GM21381 (cell line): Measurements from ENCODE around the gene KIAA2012.

Experiments
- ATAC-seq: cut with Tn5 transposase; IDR thresholded peaks from one replicate; pipeline ENCODE4 v1.9.1; 2021; ENCODE audit warnings: mild to moderate bottlenecking, moderate library complexity; ENCODE audit not compliant: unreplicated experiment

Gene KIAA2012

DNA sequence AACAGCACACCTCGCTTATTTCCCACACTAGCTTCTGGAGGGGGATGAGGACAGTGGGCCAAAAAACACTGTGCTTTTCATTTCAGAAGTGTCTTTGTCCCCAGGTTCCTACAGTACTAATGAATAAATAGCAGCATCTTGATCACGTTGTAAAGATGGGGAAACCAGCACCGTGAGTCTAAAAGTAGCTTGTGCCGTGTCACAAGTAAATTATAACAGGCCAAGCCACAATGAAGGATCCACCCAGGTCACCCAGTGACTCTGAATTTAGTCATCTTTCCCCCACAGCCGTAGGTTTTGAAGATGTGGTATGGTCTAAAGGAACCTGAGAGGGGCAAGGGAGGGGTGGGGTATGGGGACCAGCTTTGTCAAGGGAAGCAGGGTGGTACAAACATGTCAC lies 30.6 kb upstream of the KIAA2012 start:
- ATAC-seq = no peak

- no peak for ATAC-seq
These were observed 29.6 kb upstream of the KIAA2012 start for GRCh38 chr2:202043475-202043874.

- ATAC-seq = no peak
These were observed 28.3 kb upstream of the KIAA2012 start for GRCh38 chr2:202044777-202045176.

- ATAC-seq = no peak
These were observed 26.5 kb upstream of the KIAA2012 start for GRCh38 chr2:202046572-202046971.

DNA sequence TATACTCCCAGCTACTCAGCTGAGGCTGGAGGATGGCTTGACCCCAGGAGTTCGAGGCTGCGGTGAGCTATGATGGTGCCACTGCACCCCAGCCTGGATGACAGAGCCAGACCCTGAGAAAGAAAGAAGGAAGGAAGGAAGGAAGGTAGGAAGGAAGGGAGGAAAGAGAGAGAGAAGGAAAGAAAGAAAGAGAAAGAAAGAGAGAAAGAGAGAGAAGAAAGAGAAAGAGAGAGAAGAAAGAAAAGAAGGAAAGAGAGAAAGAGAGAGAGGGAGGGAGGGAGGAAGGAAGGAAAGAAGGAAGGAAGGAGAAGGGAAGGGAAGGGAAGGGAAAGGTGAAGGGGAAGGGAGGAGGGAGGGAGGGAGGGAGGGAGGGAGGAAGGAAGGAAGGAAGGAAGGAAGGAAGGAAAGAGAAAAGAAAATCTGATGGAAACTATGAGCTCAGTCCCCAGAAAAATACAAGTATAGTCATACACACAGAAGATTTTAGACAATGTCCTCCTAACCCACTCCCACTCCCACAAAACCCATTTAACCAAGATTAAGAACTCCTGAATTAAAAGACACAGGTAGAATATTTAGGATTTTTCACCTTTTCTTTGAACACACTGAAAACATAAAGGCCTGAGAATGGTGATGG lies 23.8 kb upstream of the KIAA2012 start:
- ATAC-seq = no peak

DNA sequence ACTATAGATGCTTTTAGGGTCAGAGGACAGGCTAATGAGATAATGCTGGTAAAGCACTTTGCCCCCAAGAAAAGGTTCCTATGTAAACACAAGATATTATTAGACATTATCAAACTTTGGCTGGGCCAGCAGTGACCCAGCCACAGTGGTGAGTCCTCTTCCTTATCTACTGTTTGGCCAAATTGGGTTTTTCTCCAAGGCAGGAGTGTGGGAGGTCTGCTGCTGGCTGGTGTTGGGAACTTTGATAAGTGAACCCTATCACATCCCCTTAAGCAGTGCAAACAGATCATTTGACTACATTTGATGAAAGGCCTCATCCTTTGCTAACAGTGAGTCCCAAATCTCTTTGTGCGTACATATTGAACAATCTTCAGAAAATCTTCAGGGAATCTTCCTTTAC lies 23.2 kb upstream of the KIAA2012 start:
- no peak for ATAC-seq

- ATAC-seq = no peak
These were observed 22.4 kb upstream of the KIAA2012 start for GRCh38 chr2:202050652-202051051.

GRCh38 chr2:202051499-202052161 lies 21.4 kb upstream of the KIAA2012 start:
- ATAC-seq = no peak

DNA sequence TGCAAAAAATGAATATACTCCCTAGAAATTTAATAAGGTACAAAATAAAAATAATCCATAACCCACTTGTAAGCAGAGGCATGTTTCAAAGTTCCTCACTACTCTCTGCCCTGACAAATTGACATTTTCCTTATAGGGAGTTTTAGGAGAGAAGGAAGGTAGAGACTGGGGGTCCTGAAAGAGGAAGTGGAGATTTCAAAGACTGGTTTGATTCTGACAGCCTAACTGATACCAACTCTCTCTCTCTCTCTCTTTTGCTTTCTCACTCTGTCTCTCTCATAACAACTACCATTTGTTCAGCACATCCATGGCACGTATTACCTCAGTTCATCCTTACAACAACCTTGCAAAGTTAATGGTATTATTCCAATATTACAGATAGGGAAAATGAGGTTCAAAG lies 20.8 kb upstream of the KIAA2012 start:
- no peak for ATAC-seq

DNA sequence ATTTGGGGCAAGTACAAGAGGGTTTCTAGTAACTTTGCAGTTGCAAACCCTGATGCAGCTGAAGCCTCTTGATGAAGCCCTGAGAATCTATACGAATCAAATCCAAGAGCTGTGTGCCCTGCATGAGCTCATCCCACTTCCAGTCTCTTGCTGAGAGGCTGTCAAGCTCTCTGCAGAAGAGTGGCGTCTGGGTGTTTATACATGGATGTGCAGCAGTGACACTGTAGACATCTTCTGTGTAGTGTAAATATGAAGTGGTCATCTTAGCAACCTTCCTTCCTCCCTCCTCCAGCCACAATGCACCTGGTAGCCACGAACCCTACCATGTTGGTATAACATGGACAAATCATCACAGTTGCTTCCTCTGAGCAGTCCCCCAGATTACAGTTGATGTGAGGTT lies 18.4 kb upstream of the KIAA2012 start:
- no peak for ATAC-seq

DNA sequence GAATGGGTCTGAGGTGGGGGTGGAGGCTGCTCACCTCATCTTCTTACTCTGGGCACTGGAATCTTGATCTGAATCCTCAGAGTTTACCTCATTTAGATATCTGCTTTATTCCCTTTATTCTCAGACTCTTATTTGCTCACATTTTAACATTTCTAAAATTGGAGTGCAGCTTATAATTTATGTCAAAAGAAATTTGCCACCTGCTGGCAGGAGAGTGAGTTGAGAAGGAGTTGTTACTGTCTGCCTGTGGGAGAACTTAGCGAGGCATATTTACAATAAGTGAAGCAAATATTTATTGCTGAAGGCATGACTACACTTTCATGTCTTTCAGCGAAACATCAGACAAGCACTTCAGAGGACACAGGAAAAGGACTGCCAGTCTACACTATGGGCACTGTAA lies 16.4 kb upstream of the KIAA2012 start:
- ATAC-seq = no peak

DNA sequence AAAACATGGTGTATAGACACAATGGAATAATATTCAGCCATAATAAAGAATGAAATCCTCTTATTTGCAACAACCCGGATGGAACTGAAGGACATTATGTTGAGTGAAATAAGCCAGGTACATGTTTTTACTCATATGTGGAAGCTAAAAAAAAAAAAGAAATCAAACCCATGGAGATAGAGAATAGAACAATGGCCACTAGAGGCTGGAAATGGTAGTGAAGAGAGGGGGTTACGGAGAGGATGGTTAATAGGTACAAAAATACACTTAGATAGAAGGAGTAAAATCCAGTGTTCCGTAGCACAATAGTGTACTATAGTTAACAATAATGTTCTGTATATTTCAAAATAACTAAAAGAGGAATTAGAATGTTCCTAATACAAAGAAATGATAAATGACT lies 12.8 kb upstream of the KIAA2012 start:
- ATAC-seq = no peak

DNA sequence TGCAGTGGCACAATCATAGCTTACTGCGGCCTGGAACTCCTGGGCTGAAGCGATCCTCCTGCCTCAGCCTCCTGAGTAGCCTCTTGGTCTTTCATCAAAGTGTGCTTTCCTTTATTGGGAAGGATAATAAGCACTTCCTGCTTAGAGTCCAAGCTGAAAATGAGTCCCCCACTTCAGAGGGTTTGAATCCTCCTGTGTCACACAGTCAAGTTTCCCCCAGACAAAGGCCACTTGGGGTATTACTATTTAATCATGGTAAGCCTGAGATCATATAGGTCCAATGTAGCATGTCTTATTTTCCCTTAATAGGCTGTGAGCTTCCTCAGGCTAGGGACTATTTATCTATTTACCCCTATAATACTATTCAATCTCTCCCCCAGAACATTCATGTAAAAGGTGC lies 11.4 kb upstream of the KIAA2012 start:
- ATAC-seq = no peak

DNA sequence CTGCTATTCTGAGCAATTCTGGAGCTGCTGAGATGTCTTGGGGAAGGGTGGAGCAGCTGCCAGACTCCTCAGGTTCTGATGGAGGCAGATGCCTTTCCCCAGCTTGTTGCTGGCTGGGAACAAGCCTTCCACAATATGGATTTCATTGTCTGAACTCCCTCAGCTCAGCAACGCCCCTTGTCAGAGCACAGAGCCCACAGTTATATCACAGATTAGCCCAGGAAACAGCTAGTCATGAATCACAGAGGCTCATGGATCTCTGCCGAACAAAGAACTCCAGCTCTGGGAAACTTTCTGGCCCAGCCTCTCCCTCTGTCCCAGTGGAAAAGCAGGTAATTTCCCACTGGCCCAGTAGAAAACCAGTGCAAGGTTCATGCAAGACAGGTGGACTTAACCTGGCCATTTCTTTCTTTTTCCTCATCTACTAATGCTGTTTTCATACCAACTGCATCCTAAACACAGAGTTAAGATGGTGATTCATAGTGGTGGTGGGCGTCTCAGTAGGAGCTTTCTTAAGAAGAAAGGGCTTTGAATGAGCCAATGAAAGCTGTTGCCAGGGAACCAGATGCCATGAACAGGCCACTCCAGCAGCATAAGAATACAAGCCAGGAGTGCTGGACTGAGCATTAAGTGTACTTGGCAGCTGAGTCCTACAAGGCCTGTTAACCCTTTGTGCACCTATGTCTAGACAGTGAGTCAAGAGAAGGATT lies 8.7 kb upstream of the KIAA2012 start:
- ATAC-seq = no peak

GRCh38 chr2:202064881-202065230 lies 8.2 kb upstream of the KIAA2012 start:
- no peak for ATAC-seq

- ATAC-seq = no peak
These were observed 7.2 kb upstream of the KIAA2012 start for GRCh38 chr2:202065876-202066275.

DNA sequence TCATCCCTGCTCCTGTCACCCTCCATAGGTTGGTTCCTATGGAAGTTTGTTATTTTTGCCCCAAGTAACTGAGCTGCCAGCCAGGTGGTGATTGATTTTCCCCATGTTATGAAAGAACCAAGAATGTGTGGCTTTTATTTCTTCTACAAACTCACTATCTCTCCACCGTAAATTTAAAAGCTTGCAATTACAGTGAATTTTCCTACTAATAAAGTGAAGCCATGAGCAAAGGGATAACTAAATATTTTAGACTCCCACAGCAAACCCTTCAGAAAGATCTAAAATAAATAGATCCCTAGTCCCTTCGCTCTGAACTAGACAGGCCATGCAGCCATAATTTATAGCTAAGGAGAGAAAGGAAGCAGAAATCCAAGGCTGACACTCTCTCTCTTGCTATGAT lies 6.2 kb upstream of the KIAA2012 start:
- no peak for ATAC-seq

DNA sequence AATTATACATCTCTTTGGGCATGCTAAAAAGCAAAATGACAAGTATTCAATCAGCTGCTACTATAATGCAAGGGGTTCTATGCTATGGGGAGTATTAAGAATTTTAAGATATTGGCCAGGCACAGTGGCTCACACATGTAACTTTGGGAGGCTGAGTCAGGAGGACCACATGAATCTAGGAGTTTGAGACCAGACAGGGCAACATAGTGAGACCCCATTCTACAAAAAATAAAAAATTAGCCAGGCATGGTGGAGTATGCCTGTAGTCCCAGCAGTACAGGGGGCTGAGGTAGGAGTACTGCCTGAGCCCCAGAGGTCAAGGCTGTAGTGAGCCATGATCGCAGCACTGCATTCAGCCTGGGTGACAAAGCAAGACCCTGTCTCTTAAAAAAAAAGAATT lies 5.5 kb upstream of the KIAA2012 start:
- no peak for ATAC-seq

DNA sequence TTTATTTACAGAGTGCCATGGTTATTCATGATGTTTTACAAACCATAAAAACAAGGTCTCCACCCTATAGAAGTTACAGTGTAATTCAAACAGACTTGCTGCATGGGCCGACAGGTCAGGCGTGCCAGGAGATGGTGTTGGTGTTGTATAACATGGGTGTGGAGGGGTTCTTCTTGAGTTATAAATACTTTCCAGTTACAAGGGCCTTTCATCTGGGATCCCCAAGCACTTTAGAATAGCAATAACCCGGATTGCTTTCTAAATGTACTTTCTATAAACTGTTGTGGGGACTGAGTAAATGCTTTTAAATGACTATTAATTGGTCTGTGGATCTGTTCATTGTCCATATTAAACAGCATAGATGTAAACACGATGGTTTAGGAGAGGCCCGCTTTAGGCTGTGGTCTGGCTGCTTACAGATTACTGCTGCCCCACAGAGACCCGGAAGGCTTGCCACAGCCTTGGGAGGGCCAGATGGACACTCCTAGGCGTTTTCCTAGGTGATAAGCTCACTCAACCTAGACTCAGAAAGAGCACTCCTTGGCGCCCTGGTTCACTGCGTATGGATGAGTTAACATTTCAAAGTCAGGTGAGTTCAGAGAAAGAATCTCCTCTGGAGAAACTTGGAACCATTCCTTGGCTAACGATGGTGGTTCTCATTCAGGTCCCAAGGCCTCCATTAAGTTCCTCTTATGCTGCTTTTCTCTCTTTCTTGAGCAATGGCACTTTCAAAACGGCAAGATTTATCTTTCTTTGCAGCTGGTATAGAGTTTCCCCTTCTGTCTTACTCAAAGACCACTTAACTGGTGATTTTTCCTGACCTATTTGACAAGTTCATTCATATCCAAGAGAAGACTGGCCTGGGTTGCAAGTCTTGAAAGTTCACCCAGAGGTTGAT lies 3.6 kb upstream of the KIAA2012 start:
- ATAC-seq = no peak

GRCh38 chr2:202071107-202071506 lies 1.9 kb upstream of the KIAA2012 start:
- no peak for ATAC-seq

- no peak for ATAC-seq
These were observed 829 bp upstream of the KIAA2012 start for GRCh38 chr2:202072226-202072625.
